ENCODE results near the gene KCNA1. TPM values are rescaled to one million over a fixed set of nuclear protein-coding genes. Genes with fewer than 3 reads are reported as not detected.

The KCNA1 gene
- total RNA-seq, 2 donors from 2014 or later, result 0.11 TPM; not detected in 1

GRCh38 chr12:4961311-4961710 is 51.6 kb downstream of the KCNA1 start:
- TF ChIP-seq POLR2A (IDR thresholded peaks at IDR 0.05), result no peak
- no peak for TF ChIP-seq CTCF (IDR thresholded peaks at IDR 0.05)
- no peak for TF ChIP-seq POLR2AphosphoS5 (IDR thresholded peaks at IDR 0.05)
- WGBS, result 68% methylated on average over 3 of the region's 3 CpGs

DNA sequence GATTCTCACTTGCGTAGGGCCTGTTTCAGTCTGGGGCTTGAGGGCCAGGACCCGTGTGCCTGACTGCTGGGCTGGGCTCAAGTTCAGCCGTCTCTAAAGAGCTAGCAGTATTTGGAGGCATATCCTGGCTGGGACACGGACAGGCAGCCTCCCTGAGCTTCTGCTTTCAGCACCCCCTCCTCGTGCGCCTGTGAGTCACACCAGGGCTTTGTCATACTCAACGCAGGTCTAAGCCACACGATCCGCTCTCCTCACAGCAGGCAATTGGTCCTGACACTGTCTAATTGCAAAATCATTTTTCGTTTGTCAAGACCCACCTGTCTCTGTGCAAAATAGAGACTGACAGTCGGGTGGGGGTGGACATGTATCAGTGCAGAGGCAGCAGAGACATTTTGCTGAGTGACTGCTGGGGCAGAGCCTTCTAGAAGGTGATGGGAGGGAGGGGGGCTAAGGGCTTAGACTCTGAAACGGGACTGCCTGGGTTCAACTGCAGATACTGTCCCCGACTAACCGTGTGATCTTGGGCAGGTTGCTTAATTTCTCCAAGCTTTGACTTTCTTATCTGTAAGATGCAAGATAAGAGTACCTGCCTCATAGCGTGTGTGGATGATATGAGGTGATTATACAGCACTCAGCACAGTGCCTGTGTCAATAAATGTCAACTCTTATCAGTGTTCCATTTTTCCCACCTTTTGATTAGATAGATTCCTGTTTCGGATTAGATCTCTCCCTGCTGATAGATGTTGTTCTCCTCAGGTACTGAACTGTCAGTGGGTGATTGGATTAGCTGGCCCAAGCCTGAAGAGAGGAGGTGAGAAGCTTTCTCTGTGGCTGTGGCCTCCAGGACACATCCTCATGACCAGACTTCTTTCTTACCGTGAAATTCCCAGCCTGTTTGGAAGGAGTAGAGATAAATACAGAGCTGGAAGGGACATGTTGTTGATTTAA is 53.1 kb downstream of the KCNA1 start:
- 49% methylated on average over 17 of the region's 17 CpGs for WGBS
- no peaks in the 10 kb centered on the region for H3K4me1 ChIP-seq (replicated peaks)
- intact Hi-C loops (cut with DNase I), result no loop called here
- TF ChIP-seq POLR2AphosphoS5 (IDR thresholded peaks at IDR 0.05), result no peak
- no peak for TF ChIP-seq POLR2A (IDR thresholded peaks at IDR 0.05)
- no peak for TF ChIP-seq CTCF (IDR thresholded peaks at IDR 0.05)
- no peak overlapping the region for H3K27ac ChIP-seq
- no peaks in the 10 kb centered on the region for H3K9me3 ChIP-seq
- peaks cover 10% of the 10 kb centered on the region for H3K27me3 ChIP-seq (replicated peaks; ENCODE audit: insufficient read depth)
- DNase-seq (ENCODE audit: low spot score), result no peak
- H3K36me3 ChIP-seq, result no peaks in the 10 kb centered on the region
- H3K4me3 ChIP-seq, result no peak overlapping the region

More at GRCh38 chr12:4961311-4961710, 51.6 kb downstream of the KCNA1 start:
- DNase-seq (ENCODE audit: low spot score), result no peak
- Histone ChIP-seq H3K36me3 (no peaks in the 10 kb centered on the region), H3K27me3 (replicated peaks; ENCODE audit: insufficient read depth) (peaks cover 9% of the 10 kb centered on the region), H3K27ac (no peak overlapping the region), H3K4me3 (no peak overlapping the region), H3K4me1 (replicated peaks) (no peaks in the 10 kb centered on the region), H3K9me3 (no peaks in the 10 kb centered on the region)
- intact Hi-C loops (cut with DNase I), result no loop called here

Other genes starting within 250 kb of the KCNA1 start
- gene GALNT8, start 189.5 kb upstream of the KCNA1 start, total RNA-seq, result 1 to 10 TPM in 1 of 2 donors, under 1 TPM in 1; 0.41 to 5.1 TPM
- gene KCNA5, start 134.0 kb downstream of the KCNA1 start, total RNA-seq, result under 1 TPM in 1 of 2 donors, not detected in 1; 0.68 TPM